AG04450 (cell line): Measurements from ENCODE around the gene ENPP4. TPM values are rescaled to one million over a fixed set of nuclear protein-coding genes. Genes with fewer than 3 reads are reported as not detected.

Source experiments
- CTCF ChIA-PET: fragments of 300-600, 350-600 bp; formaldehyde crosslinking; extraction: SDS; loops from one replicate; lab custom pipeline; 2022; ENCODE audit warnings: antibody characterized with exemption, inconsistent platforms; lab: Charles Lee
- POLR2A ChIA-PET: fragments of 350-600 bp; formaldehyde crosslinking; extraction: SDS; loops from one replicate; lab custom pipeline; 2021; ENCODE audit warnings: antibody characterized with exemption, inconsistent platforms; lab: Yijun Ruan, JAX
- DNase-seq: peaks from one replicate; pipeline ENCODE4 v3.0.0-alpha.2; 2011; ENCODE audit warnings: low read depth, low spot score
- H3K27ac ChIP-seq: one replicate; pipeline ENCODE4 v1.5.1; 2012; ENCODE audit warnings: low read depth, low read length, control low read depth
- H3K27me3 ChIP-seq: one replicate; pipeline ENCODE4 v1.6.0; 2012; ENCODE audit warnings: low read length; ENCODE audit not compliant: control insufficient read depth, insufficient read depth
- H3K4me3 ChIP-seq: 2 replicates; pipeline ENCODE4 v1.5.1; 2011; ENCODE audit warnings: mild to moderate bottlenecking, low read depth, low read length, control low read depth
- H3K9me3 ChIP-seq: 2 replicates; pipeline ENCODE4 v1.5.1; 2012; ENCODE audit warnings: low read length; ENCODE audit not compliant: control insufficient read depth, insufficient read depth
- polyA plus RNA-seq: library from polyadenylated mRNA; depleted of rRNA; stranded (reverse); fragments of >200 nt; gene quantifications from 2 replicates; pipeline ENCODE4 v1.2.3, GENCODE V29; 2011
- TF ChIP-seq, protein P1 (sequence below): IDR thresholded peaks from 2 replicates; pipeline ENCODE4 v1.5.1; 2011; ENCODE audit warnings: low read depth, low read length, control low read depth, inconsistent platforms

Gene ENPP4
- polyA plus RNA-seq, 1 experiment: 0.04 TPM

- no peaks in the 10 kb centered on the region for H3K9me3 ChIP-seq
- ChIA-PET POLR2A (no interaction called here), CTCF (no interaction called here)
- H3K4me3 ChIP-seq: no peak overlapping the region
- DNase-seq: no peak
- no peak overlapping the region for H3K27ac ChIP-seq
- peaks cover under 1% of the 10 kb centered on the region for H3K27me3 ChIP-seq
- TF ChIP-seq, protein P1, sequence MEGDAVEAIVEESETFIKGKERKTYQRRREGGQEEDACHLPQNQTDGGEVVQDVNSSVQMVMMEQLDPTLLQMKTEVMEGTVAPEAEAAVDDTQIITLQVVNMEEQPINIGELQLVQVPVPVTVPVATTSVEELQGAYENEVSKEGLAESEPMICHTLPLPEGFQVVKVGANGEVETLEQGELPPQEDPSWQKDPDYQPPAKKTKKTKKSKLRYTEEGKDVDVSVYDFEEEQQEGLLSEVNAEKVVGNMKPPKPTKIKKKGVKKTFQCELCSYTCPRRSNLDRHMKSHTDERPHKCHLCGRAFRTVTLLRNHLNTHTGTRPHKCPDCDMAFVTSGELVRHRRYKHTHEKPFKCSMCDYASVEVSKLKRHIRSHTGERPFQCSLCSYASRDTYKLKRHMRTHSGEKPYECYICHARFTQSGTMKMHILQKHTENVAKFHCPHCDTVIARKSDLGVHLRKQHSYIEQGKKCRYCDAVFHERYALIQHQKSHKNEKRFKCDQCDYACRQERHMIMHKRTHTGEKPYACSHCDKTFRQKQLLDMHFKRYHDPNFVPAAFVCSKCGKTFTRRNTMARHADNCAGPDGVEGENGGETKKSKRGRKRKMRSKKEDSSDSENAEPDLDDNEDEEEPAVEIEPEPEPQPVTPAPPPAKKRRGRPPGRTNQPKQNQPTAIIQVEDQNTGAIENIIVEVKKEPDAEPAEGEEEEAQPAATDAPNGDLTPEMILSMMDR: no peak
Observed at GRCh38 chr6:46175976-46176375, 46.2 kb downstream of the ENPP4 start.

GRCh38 chr6:46184114-46184513 is 54.3 kb downstream of the ENPP4 start:
- CTCF ChIA-PET: no interaction called here
- H3K4me3 ChIP-seq: no peak overlapping the region

DNA sequence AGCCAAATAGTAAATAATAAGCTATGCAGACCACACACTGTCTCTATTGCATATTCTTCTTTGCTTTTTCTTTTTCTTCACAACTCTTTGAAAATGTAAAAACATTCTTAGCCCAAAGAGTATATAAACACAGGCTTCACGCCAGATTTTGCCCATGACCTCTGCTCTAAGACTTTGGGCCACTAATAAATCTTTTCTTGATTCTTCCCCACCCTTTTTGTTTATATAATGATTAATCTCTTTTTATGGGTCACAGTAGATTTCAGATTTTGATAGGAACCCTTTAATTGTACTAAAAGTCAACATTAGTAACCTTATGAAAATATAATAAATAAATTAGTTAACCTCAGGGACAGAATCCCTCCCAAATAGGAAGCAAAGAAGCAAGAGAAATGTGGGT is 56.8 kb downstream of the ENPP4 start:
- H3K27me3 ChIP-seq: no peaks in the 10 kb centered on the region
- CTCF ChIA-PET: interaction anchor here (0.8 kb wide), 1 partner anchor 96 kb away, joined by 3 read pairs; no protein-coding TSS in a partner anchor
- H3K27ac ChIP-seq: no peak overlapping the region
- POLR2A ChIA-PET: no interaction called here
- TF ChIP-seq, protein P1: no peak
- H3K4me3 ChIP-seq: no peak overlapping the region
- no peaks in the 10 kb centered on the region for H3K9me3 ChIP-seq
- DNase-seq: no peak

More at GRCh38 chr6:46184114-46184513, 54.3 kb downstream of the ENPP4 start:
- POLR2A ChIA-PET: no interaction called here
- peak; percentile 27 for DNase-seq
- TF ChIP-seq, protein P1: no peak
- no peaks in the 10 kb centered on the region for H3K27me3 ChIP-seq
- H3K9me3 ChIP-seq: no peaks in the 10 kb centered on the region
- H3K27ac ChIP-seq: no peak overlapping the region

DNA sequence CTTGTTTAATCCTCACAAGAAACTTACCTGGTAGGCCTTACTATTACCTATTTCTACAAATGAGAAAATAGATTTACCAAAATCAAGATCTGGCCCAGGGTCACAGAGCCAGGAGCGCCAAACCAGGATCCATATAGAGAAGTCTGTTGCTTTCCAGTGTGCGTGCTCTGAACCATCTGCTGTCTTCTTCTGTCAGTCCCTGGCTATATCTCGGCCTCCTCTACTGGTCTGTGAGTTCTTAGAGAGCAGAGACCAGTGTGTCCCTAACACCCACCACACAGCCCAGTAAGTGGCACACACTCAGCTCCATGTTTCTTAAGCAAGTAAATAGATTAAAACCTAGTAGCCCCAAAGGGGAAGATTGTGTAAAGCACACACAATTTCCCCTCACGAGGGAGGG is 59.9 kb downstream of the ENPP4 start:
- ChIA-PET CTCF (no interaction called here), POLR2A (no interaction called here)
- Histone ChIP-seq H3K27me3 (no peaks in the 10 kb centered on the region), H3K4me3 (no peak overlapping the region), H3K9me3 (no peaks in the 10 kb centered on the region), H3K27ac (no peak overlapping the region)
- TF ChIP-seq, protein P1: no peak
- no peak for DNase-seq

DNA sequence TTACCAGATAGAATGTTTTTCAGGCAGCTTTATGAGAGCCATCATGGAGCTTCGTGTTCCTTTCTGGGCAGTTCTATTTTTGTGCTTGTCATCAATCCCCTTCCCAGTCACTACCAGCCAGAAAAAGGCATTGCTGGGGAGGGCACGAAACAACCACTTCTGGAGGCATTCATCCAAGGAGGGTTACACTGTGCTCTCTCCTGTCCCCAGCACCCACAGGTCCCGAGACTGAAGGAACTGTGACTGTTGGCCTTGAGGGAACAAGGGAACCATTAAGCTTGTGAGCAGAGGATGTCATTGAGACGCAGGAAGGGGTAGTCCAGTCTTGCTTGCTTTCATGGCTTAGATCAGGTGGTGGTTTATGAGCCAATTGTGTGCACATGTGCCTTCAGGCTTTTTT is 61.1 kb downstream of the ENPP4 start:
- Histone ChIP-seq H3K4me3 (no peak overlapping the region), H3K27ac (no peak overlapping the region), H3K9me3 (no peaks in the 10 kb centered on the region), H3K27me3 (no peaks in the 10 kb centered on the region)
- no peak for DNase-seq
- ChIA-PET POLR2A (interaction anchor here (0.7 kb wide), 1 partner anchor 1729 kb away, joined by 4 read pairs; no protein-coding TSS in a partner anchor), CTCF (no interaction called here)
- TF ChIP-seq, protein P1: no peak
